Chondrocyte (in vitro differentiated cells): Measurements from ENCODE around the gene GRB2. TPM values are rescaled to one million over a fixed set of nuclear protein-coding genes. Genes with fewer than 3 reads are reported as not detected.

Experiments used
- DNase-seq: peaks from one replicate; pipeline ENCODE4 v3.0.0; 2021; ENCODE audit warnings: mixed read lengths, low spot score
- H3K27ac Mint-ChIP-seq: one replicate; pipeline ENCODE4 v1.8.0; 2021; ENCODE audit warnings: mild to moderate bottlenecking, moderate library complexity, mixed read lengths; ENCODE audit not compliant: unreplicated experiment
- H3K27me3 Mint-ChIP-seq: 2 replicates; pipeline ENCODE4 v1.8.0; 2021; ENCODE audit warnings: low read depth, mixed read lengths
- H3K36me3 Mint-ChIP-seq: 2 replicates; pipeline ENCODE4 v1.8.0; 2021; ENCODE audit warnings: low read depth, mixed read lengths
- H3K4me1 Mint-ChIP-seq: 2 replicates; pipeline ENCODE4 v1.8.0; 2021; ENCODE audit warnings: low read depth, mild to moderate bottlenecking, mixed read lengths
- H3K4me3 Mint-ChIP-seq: one replicate; pipeline ENCODE4 v1.8.0; 2021; ENCODE audit warnings: mild to moderate bottlenecking, moderate library complexity, mixed read lengths; ENCODE audit not compliant: unreplicated experiment
- H3K9me3 Mint-ChIP-seq: 2 replicates; pipeline ENCODE4 v1.8.0; 2021; ENCODE audit warnings: low read depth, mixed read lengths
- CTCF ChIP-seq: fragments of 200-600 bp; sonication (generic); IDR thresholded peaks from 2 replicates; pipeline ENCODE4 v1.5.0; 2021; ENCODE audit warnings: antibody characterized with exemption, mild to moderate bottlenecking, moderate library complexity
- total RNA-seq: library from RNA; stranded (reverse); gene quantifications from 3 replicates; pipeline ENCODE4 v1.2.1, GENCODE V29; 2021

The GRB2 gene
- total RNA-seq, 1 donor from 2014 or later: 79.4 TPM

- no peaks in the 10 kb centered on the region for H3K27me3 Mint-ChIP-seq
- no peak overlapping the region for H3K4me3 Mint-ChIP-seq
- DNase-seq: no peak
- no peaks in the 10 kb centered on the region for H3K9me3 Mint-ChIP-seq
- peaks cover under 1% of the 10 kb centered on the region for H3K36me3 Mint-ChIP-seq
- TF ChIP-seq CTCF: no peak
- peak overlapping the region; percentile 51 for H3K27ac Mint-ChIP-seq
- H3K4me1 Mint-ChIP-seq: peaks cover 40% of the 10 kb centered on the region
Measured at GRCh38 chr17:75396025-75396424, 9.5 kb downstream of the GRB2 start.

GRCh38 chr17:75394332-75394918 lies 11.1 kb downstream of the GRB2 start:
- no peak for DNase-seq
- peaks cover 54% of the 10 kb centered on the region for H3K4me1 Mint-ChIP-seq
- no peaks in the 10 kb centered on the region for H3K9me3 Mint-ChIP-seq
- peaks cover 2% of the 10 kb centered on the region for H3K36me3 Mint-ChIP-seq
- H3K4me3 Mint-ChIP-seq: peak overlapping the region; percentile 89
- no peak for TF ChIP-seq CTCF
- H3K27me3 Mint-ChIP-seq: no peaks in the 10 kb centered on the region
- peak overlapping the region; percentile 96 for H3K27ac Mint-ChIP-seq

- H3K27me3 Mint-ChIP-seq: no peaks in the 10 kb centered on the region
- TF ChIP-seq CTCF: peak; percentile 25
- H3K4me1 Mint-ChIP-seq: peaks cover 54% of the 10 kb centered on the region
- peak overlapping the region; percentile 89 for H3K4me3 Mint-ChIP-seq
- DNase-seq: peak; percentile 99
- peaks cover 2% of the 10 kb centered on the region for H3K36me3 Mint-ChIP-seq
- H3K9me3 Mint-ChIP-seq: no peaks in the 10 kb centered on the region
- H3K27ac Mint-ChIP-seq: peak overlapping the region; percentile 96
Measured at GRCh38 chr17:75393523-75394331, 11.8 kb downstream of the GRB2 start.

- peak overlapping the region; percentile 96 for H3K27ac Mint-ChIP-seq
Measured at GRCh38 chr17:75392559-75392958, 12.9 kb downstream of the GRB2 start.

More at GRCh38 chr17:75392559-75392958, 12.9 kb downstream of the GRB2 start:
- no peaks in the 10 kb centered on the region for H3K9me3 Mint-ChIP-seq
- peaks cover 54% of the 10 kb centered on the region for H3K4me1 Mint-ChIP-seq
- peak overlapping the region; percentile 89 for H3K4me3 Mint-ChIP-seq
- H3K36me3 Mint-ChIP-seq: peaks cover 2% of the 10 kb centered on the region
- DNase-seq: no peak
- no peak for TF ChIP-seq CTCF
- no peaks in the 10 kb centered on the region for H3K27me3 Mint-ChIP-seq
